ENCODE results near the gene KIF26A.

DNA sequence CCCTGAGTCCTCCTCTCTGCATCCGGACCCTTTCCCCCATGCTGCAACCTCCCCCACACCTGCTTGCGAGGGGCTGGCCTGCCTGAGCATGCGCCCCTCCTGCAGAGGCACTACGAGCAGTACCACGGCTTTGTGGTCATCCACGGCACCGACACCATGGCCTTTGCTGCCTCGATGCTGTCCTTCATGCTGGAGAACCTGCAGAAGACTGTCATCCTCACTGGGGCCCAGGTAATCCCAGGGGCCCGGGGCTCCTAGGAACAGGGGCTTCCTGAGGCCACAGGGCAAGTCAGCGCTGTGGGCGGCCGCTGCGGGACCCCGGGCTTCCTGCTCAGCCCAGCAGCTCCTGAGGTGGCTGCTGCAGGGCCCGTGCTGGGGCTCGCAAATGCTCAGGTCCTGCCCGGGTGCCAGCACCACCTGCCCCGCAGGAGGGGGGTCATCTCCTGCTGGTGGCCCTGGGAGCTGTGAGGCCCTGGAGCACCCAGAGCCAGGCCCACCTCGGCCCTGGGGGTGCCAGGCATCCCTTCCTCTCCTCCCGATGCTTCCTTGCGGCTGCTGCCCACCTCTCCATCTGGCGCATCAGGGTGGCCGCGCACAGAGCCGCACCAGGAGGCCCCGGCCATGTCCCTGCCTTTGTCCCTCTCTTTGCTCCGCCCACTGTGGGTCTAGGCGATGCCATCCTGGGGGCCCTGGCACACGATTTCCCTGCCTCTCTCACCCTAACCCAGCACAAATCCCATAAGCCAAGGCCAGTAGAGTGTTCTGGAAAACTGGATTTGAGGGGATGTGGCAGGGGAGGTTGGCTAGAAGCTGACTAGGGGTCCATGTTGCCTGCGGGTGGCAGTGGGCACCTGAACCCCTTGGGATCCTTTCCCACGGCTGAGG lies 42.7 kb upstream of the KIF26A start:
- TF ChIP-seq, protein P1, sequence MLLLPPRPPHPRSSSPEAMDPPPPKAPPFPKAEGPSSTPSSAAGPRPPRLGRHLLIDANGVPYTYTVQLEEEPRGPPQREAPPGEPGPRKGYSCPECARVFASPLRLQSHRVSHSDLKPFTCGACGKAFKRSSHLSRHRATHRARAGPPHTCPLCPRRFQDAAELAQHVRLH (CRISPR knock-in tag; IDR thresholded peaks at IDR 0.05; ENCODE audit: borderline replicate concordance, low read depth), result no peak
- TF ChIP-seq CEBPB (IDR thresholded peaks at IDR 0.05; ENCODE audit: borderline replicate concordance, low read depth, low read length), result no peak
- no peak for TF ChIP-seq SETDB1 (CRISPR knock-in tag; IDR thresholded peaks at IDR 0.05; ENCODE audit: borderline replicate concordance)
- TF ChIP-seq NR1H2 (CRISPR knock-in tag; IDR thresholded peaks at IDR 0.05; ENCODE audit: borderline replicate concordance, low read depth), result no peak
- TF ChIP-seq, protein P2, sequence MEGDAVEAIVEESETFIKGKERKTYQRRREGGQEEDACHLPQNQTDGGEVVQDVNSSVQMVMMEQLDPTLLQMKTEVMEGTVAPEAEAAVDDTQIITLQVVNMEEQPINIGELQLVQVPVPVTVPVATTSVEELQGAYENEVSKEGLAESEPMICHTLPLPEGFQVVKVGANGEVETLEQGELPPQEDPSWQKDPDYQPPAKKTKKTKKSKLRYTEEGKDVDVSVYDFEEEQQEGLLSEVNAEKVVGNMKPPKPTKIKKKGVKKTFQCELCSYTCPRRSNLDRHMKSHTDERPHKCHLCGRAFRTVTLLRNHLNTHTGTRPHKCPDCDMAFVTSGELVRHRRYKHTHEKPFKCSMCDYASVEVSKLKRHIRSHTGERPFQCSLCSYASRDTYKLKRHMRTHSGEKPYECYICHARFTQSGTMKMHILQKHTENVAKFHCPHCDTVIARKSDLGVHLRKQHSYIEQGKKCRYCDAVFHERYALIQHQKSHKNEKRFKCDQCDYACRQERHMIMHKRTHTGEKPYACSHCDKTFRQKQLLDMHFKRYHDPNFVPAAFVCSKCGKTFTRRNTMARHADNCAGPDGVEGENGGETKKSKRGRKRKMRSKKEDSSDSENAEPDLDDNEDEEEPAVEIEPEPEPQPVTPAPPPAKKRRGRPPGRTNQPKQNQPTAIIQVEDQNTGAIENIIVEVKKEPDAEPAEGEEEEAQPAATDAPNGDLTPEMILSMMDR (CRISPR knock-in tag; IDR thresholded peaks at IDR 0.05), result no peak
- no peak for TF ChIP-seq HNF4G (IDR thresholded peaks at IDR 0.05; ENCODE audit: borderline replicate concordance, low read depth, low read length)
- no peak for TF ChIP-seq HNF4G (CRISPR knock-in tag; IDR thresholded peaks at IDR 0.05; ENCODE audit: borderline replicate concordance, low read depth)
- TF ChIP-seq, protein P3, sequence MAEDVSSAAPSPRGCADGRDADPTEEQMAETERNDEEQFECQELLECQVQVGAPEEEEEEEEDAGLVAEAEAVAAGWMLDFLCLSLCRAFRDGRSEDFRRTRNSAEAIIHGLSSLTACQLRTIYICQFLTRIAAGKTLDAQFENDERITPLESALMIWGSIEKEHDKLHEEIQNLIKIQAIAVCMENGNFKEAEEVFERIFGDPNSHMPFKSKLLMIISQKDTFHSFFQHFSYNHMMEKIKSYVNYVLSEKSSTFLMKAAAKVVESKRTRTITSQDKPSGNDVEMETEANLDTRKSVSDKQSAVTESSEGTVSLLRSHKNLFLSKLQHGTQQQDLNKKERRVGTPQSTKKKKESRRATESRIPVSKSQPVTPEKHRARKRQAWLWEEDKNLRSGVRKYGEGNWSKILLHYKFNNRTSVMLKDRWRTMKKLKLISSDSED (CRISPR knock-in tag; IDR thresholded peaks at IDR 0.05), result no peak
- TF ChIP-seq ZNF10 (CRISPR knock-in tag; IDR thresholded peaks at IDR 0.05; ENCODE audit: borderline replicate concordance, low read depth), result no peak
- no peak for TF ChIP-seq ISL2 (CRISPR knock-in tag; IDR thresholded peaks at IDR 0.05)
- TF ChIP-seq POLR2A (IDR thresholded peaks at IDR 0.05; ENCODE audit: insufficient read depth in 1 of 2, low read depth in 2 of 2, low read length in 2 of 2), result no peak
- no peak for TF ChIP-seq FOSL1 (CRISPR knock-in tag; IDR thresholded peaks at IDR 0.05; ENCODE audit: borderline replicate concordance)
- TF ChIP-seq SMC3 (IDR thresholded peaks at IDR 0.05; ENCODE audit: low read length), result no peak
- TF ChIP-seq, protein P4, sequence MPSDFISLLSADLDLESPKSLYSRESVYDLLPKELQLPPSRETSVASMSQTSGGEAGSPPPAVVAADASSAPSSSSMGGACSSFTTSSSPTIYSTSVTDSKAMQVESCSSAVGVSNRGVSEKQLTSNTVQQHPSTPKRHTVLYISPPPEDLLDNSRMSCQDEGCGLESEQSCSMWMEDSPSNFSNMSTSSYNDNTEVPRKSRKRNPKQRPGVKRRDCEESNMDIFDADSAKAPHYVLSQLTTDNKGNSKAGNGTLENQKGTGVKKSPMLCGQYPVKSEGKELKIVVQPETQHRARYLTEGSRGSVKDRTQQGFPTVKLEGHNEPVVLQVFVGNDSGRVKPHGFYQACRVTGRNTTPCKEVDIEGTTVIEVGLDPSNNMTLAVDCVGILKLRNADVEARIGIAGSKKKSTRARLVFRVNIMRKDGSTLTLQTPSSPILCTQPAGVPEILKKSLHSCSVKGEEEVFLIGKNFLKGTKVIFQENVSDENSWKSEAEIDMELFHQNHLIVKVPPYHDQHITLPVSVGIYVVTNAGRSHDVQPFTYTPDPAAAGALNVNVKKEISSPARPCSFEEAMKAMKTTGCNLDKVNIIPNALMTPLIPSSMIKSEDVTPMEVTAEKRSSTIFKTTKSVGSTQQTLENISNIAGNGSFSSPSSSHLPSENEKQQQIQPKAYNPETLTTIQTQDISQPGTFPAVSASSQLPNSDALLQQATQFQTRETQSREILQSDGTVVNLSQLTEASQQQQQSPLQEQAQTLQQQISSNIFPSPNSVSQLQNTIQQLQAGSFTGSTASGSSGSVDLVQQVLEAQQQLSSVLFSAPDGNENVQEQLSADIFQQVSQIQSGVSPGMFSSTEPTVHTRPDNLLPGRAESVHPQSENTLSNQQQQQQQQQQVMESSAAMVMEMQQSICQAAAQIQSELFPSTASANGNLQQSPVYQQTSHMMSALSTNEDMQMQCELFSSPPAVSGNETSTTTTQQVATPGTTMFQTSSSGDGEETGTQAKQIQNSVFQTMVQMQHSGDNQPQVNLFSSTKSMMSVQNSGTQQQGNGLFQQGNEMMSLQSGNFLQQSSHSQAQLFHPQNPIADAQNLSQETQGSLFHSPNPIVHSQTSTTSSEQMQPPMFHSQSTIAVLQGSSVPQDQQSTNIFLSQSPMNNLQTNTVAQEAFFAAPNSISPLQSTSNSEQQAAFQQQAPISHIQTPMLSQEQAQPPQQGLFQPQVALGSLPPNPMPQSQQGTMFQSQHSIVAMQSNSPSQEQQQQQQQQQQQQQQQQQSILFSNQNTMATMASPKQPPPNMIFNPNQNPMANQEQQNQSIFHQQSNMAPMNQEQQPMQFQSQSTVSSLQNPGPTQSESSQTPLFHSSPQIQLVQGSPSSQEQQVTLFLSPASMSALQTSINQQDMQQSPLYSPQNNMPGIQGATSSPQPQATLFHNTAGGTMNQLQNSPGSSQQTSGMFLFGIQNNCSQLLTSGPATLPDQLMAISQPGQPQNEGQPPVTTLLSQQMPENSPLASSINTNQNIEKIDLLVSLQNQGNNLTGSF (CRISPR knock-in tag; IDR thresholded peaks at IDR 0.05), result no peak
- no peak for TF ChIP-seq GFI1 (CRISPR knock-in tag; IDR thresholded peaks at IDR 0.05; ENCODE audit: borderline replicate concordance)

Data from HepG2 (cell line).